ENCODE measurements around the gene CDH13.

Gene CDH13

DNA sequence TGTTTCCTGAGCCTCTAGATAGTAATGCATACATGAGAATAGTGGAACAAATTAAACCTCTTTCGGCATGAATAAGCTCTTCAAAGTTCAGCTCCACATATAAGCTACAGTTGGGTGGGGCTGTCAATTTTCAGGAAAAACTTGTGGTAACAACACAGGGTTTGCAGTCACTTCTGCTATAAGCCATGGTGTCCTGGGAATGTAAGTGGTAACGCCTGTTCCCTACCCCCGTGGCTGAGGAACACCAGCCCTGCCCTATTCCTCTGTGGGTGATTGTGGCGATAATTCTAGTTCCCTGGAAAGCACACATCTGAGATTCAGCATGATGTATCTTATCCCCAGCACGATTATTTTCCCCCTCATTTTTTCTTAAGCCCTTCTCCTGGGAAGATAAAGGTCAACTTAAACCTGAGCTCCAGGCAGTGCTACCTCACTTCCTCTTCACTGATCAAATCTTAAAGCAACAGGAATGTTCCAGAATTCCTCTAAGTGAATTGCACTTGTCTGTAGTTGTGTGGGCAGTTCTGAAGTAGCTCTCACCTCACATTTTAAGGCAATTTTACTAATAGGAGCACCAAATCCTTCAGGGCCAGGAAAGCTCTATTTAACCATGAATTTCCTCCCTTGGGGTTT lies 680.3 kb downstream of the CDH13 start:
- H3K9me3 ChIP-seq (ENCODE audit: control insufficient read depth, low read length) = no peaks in the 10 kb centered on the region
- H3K36me3 ChIP-seq (ENCODE audit: control insufficient read depth, insufficient read depth, low read length) = no peaks in the 10 kb centered on the region
- WGBS, 2 experiments (ENCODE audit: insufficient coverage in 2 of 2) = 63 to 92% methylated on average over 2 to 4 of the region's 5 CpGs
- H3K4me3 ChIP-seq (ENCODE audit: extremely low read depth, insufficient read depth, low read length, poor library complexity, severe bottlenecking) = no peak overlapping the region
- peaks cover 26% of the 10 kb centered on the region for H3K4me1 ChIP-seq (ENCODE audit: control insufficient read depth, insufficient read depth, low read length, poor library complexity, severe bottlenecking)
- H3K27ac ChIP-seq (ENCODE audit: low read depth, low read length, severe bottlenecking) = no peak overlapping the region

DNA sequence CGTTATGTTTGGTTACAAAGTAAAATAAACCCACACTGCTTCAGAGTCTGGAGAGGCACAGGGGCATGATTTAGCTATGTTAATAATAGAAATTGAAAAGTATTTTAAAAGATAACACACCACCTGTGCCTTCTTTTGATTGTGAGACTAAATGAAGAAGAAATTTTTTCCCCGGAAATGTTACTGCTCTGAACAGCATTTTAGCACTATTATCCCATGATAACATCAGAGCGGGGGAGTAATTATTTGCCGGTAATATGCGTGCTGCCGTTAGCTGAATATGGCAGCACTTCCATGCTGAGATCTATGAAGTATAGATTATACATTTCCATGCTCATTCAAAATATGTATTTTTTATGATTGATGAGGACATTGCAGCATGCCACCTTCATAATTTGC lies 680.8 kb downstream of the CDH13 start:
- no peaks in the 10 kb centered on the region for H3K9me3 ChIP-seq (ENCODE audit: control insufficient read depth, low read length)
- H3K4me3 ChIP-seq (ENCODE audit: extremely low read depth, insufficient read depth, low read length, poor library complexity, severe bottlenecking) = no peak overlapping the region
- H3K4me1 ChIP-seq (ENCODE audit: control insufficient read depth, insufficient read depth, low read length, poor library complexity, severe bottlenecking) = peaks cover 26% of the 10 kb centered on the region
- 94 to 100% methylated on average over 1 to 2 of the region's 6 CpGs for WGBS, 2 experiments (ENCODE audit: insufficient coverage in 2 of 2)
- no peak overlapping the region for H3K27ac ChIP-seq (ENCODE audit: low read depth, low read length, severe bottlenecking)
- H3K36me3 ChIP-seq (ENCODE audit: control insufficient read depth, insufficient read depth, low read length) = no peaks in the 10 kb centered on the region

DNA sequence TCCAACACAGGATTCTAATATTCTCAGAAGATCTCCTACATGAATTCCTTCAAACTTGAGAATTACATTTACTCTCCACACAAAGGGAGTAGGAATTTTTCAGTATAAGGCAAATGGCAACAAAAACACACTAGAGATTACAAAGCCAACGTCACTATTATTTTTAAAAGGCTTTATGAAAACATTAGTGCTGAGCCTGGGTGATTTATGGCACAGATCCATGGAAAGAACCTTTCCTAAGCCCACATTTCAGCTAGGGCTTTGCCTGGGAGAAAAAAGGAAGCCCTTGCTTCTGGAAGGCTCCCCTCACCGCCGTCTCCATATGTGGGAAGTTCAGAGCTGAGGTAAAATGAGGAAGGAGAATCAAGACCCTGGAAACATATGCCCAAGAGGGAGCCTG lies 681.6 kb downstream of the CDH13 start:
- H3K4me1 ChIP-seq (ENCODE audit: control insufficient read depth, insufficient read depth, low read length, poor library complexity, severe bottlenecking) = peaks cover 26% of the 10 kb centered on the region
- H3K27ac ChIP-seq (ENCODE audit: low read depth, low read length, severe bottlenecking) = no peak overlapping the region
- no peaks in the 10 kb centered on the region for H3K36me3 ChIP-seq (ENCODE audit: control insufficient read depth, insufficient read depth, low read length)
- no peak overlapping the region for H3K4me3 ChIP-seq (ENCODE audit: extremely low read depth, insufficient read depth, low read length, poor library complexity, severe bottlenecking)
- H3K9me3 ChIP-seq (ENCODE audit: control insufficient read depth, low read length) = no peaks in the 10 kb centered on the region
- 91 to 100% methylated on average over 2 of the region's 3 CpGs for WGBS, 2 experiments (ENCODE audit: insufficient coverage in 2 of 2)

DNA sequence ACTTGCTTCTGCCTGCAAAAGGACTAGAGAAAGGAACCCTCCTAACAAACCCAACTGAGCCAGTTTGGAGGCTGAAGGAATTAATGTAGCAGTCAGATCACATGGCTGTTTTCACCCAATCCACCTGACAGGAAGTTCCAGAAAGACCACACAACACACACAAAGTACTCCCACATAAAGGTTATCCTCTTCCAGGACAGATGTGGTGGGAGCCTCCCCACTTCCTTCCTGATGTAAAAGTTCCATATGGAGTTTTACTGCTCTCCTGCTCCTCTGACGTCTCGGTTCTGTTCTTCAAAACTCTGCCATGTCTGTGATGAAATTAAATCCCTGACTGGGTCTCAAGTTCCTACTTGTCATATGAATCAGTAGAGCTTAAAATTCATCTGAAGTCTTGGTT lies 684.0 kb downstream of the CDH13 start:
- H3K4me1 ChIP-seq (ENCODE audit: control insufficient read depth, insufficient read depth, low read length, poor library complexity, severe bottlenecking) = peaks cover 14% of the 10 kb centered on the region
- H3K27ac ChIP-seq (ENCODE audit: low read depth, low read length, severe bottlenecking) = no peak overlapping the region
- H3K36me3 ChIP-seq (ENCODE audit: control insufficient read depth, insufficient read depth, low read length) = no peaks in the 10 kb centered on the region
- WGBS, 2 experiments (ENCODE audit: insufficient coverage in 2 of 2) = 67% methylated on average over 2 of the region's 2 CpGs; no CpG with 5 or more reads in 1 of the 2 experiments
- no peaks in the 10 kb centered on the region for H3K9me3 ChIP-seq (ENCODE audit: control insufficient read depth, low read length)
- H3K4me3 ChIP-seq (ENCODE audit: extremely low read depth, insufficient read depth, low read length, poor library complexity, severe bottlenecking) = no peak overlapping the region

GRCh38 chr16:83312015-83312717 lies 685.4 kb downstream of the CDH13 start:
- Histone ChIP-seq H3K36me3 (ENCODE audit: control insufficient read depth, insufficient read depth, low read length) (no peaks in the 10 kb centered on the region), H3K4me3 (ENCODE audit: extremely low read depth, insufficient read depth, low read length, poor library complexity, severe bottlenecking) (no peak overlapping the region), H3K4me1 (ENCODE audit: control insufficient read depth, insufficient read depth, low read length, poor library complexity, severe bottlenecking) (peaks cover 3% of the 10 kb centered on the region), H3K27ac (ENCODE audit: low read depth, low read length, severe bottlenecking) (no peak overlapping the region), H3K9me3 (ENCODE audit: control insufficient read depth, low read length) (no peaks in the 10 kb centered on the region)
- 96 to 100% methylated on average over 2 to 3 of the region's 3 CpGs for WGBS, 2 experiments (ENCODE audit: insufficient coverage in 2 of 2)

GRCh38 chr16:83312718-83313245 lies 686.0 kb downstream of the CDH13 start:
- no peak overlapping the region for H3K27ac ChIP-seq (ENCODE audit: low read depth, low read length, severe bottlenecking)
- no peaks in the 10 kb centered on the region for H3K9me3 ChIP-seq (ENCODE audit: control insufficient read depth, low read length)
- WGBS, 2 experiments (ENCODE audit: insufficient coverage in 2 of 2) = 63 to 100% methylated on average over 1 of the region's 1 CpG
- no peaks in the 10 kb centered on the region for H3K36me3 ChIP-seq (ENCODE audit: control insufficient read depth, insufficient read depth, low read length)
- H3K4me1 ChIP-seq (ENCODE audit: control insufficient read depth, insufficient read depth, low read length, poor library complexity, severe bottlenecking) = peaks cover 2% of the 10 kb centered on the region
- H3K4me3 ChIP-seq (ENCODE audit: extremely low read depth, insufficient read depth, low read length, poor library complexity, severe bottlenecking) = no peak overlapping the region

DNA sequence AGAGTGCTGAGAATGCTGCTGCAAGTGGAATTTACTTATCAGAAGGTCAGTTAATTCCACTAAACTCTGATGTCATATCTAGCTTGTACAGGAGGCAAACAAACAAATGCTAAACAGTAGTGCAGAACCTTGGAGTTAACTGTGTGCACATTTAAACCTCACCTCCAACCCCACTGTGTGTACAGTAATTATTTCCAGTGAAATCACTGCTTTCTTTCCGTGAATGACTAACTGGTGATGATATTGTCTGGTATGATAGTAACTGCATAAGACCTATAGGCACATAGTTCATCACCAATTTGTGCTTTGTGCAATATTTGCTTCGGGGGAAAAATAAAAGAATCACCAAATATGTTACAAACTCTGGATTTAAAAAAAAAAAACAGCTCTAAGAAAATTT lies 688.5 kb downstream of the CDH13 start:
- Histone ChIP-seq H3K27ac (ENCODE audit: low read depth, low read length, severe bottlenecking) (no peak overlapping the region), H3K36me3 (ENCODE audit: control insufficient read depth, insufficient read depth, low read length) (no peaks in the 10 kb centered on the region), H3K4me3 (ENCODE audit: extremely low read depth, insufficient read depth, low read length, poor library complexity, severe bottlenecking) (no peak overlapping the region), H3K9me3 (ENCODE audit: control insufficient read depth, low read length) (no peaks in the 10 kb centered on the region), H3K4me1 (ENCODE audit: control insufficient read depth, insufficient read depth, low read length, poor library complexity, severe bottlenecking) (peaks cover 2% of the 10 kb centered on the region)
- no CpG with 5 or more reads among the region's 2 CpGs for WGBS, 2 experiments (ENCODE audit: insufficient coverage in 2 of 2)

DNA sequence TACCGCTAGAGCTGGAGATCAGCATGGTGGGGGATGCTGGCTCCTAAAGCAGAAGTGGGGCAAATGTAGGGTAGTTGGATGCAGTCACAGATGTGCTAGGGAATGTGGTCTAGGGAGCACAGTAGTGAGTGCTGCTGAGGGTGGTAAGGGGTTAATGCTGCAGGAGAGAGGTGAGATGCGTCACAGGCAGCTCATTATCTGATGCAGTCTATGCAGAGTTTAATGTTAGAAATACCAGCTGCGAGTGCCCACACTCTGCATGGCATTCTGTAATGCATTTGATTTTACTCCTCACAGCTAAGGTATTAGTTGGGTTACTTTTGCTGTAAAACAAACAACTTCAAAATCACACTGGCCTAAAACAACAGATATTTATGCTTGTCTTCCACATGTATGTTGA lies 689.7 kb downstream of the CDH13 start:
- Histone ChIP-seq H3K27ac (ENCODE audit: low read depth, low read length, severe bottlenecking) (no peak overlapping the region), H3K4me1 (ENCODE audit: control insufficient read depth, insufficient read depth, low read length, poor library complexity, severe bottlenecking) (no peaks in the 10 kb centered on the region), H3K4me3 (ENCODE audit: extremely low read depth, insufficient read depth, low read length, poor library complexity, severe bottlenecking) (no peak overlapping the region), H3K9me3 (ENCODE audit: control insufficient read depth, low read length) (no peaks in the 10 kb centered on the region), H3K36me3 (ENCODE audit: control insufficient read depth, insufficient read depth, low read length) (no peaks in the 10 kb centered on the region)
- 80 to 88% methylated on average over 2 to 3 of the region's 3 CpGs for WGBS, 2 experiments (ENCODE audit: insufficient coverage in 2 of 2)

GRCh38 chr16:83318390-83318789 lies 691.6 kb downstream of the CDH13 start:
- H3K27ac ChIP-seq (ENCODE audit: low read depth, low read length, severe bottlenecking) = no peak overlapping the region

GRCh38 chr16:83328936-83329335 lies 702.2 kb downstream of the CDH13 start:
- no peaks in the 10 kb centered on the region for H3K9me3 ChIP-seq (ENCODE audit: control insufficient read depth, low read length)
- H3K4me1 ChIP-seq (ENCODE audit: control insufficient read depth, insufficient read depth, low read length, poor library complexity, severe bottlenecking) = no peaks in the 10 kb centered on the region
- H3K36me3 ChIP-seq (ENCODE audit: control insufficient read depth, insufficient read depth, low read length) = no peaks in the 10 kb centered on the region
- H3K27ac ChIP-seq (ENCODE audit: low read depth, low read length, severe bottlenecking) = no peak overlapping the region
- WGBS, 2 experiments (ENCODE audit: insufficient coverage in 2 of 2) = 97 to 100% methylated on average over 3 of the region's 3 CpGs
- H3K4me3 ChIP-seq (ENCODE audit: extremely low read depth, insufficient read depth, low read length, poor library complexity, severe bottlenecking) = no peak overlapping the region

More at GRCh38 chr16:83318390-83318789, 691.6 kb downstream of the CDH13 start:
- no peak overlapping the region for H3K4me3 ChIP-seq (ENCODE audit: extremely low read depth, insufficient read depth, low read length, poor library complexity, severe bottlenecking)
- 84 to 94% methylated on average over 5 to 7 of the region's 7 CpGs for WGBS, 2 experiments (ENCODE audit: insufficient coverage in 2 of 2)
- H3K9me3 ChIP-seq (ENCODE audit: control insufficient read depth, low read length) = no peaks in the 10 kb centered on the region
- H3K36me3 ChIP-seq (ENCODE audit: control insufficient read depth, insufficient read depth, low read length) = no peaks in the 10 kb centered on the region
- no peaks in the 10 kb centered on the region for H3K4me1 ChIP-seq (ENCODE audit: control insufficient read depth, insufficient read depth, low read length, poor library complexity, severe bottlenecking)

- Histone ChIP-seq H3K4me3 (ENCODE audit: extremely low read depth, insufficient read depth, low read length, poor library complexity, severe bottlenecking) (no peak overlapping the region), H3K27ac (ENCODE audit: low read depth, low read length, severe bottlenecking) (no peak overlapping the region), H3K4me1 (ENCODE audit: control insufficient read depth, insufficient read depth, low read length, poor library complexity, severe bottlenecking) (no peaks in the 10 kb centered on the region), H3K9me3 (ENCODE audit: control insufficient read depth, low read length) (no peaks in the 10 kb centered on the region), H3K36me3 (ENCODE audit: control insufficient read depth, insufficient read depth, low read length) (no peaks in the 10 kb centered on the region)
- 100% methylated on average over 1 of the region's 7 CpGs for WGBS, 2 experiments (ENCODE audit: insufficient coverage in 2 of 2)
Observed at GRCh38 chr16:83329441-83329840, 702.7 kb downstream of the CDH13 start.
